HEK293T (cell line): ENCODE data around the gene PCED1B.

ENCODE experiments used
- BHLHE40 ChIP-seq: fragments of 450-650 bp; IDR thresholded peaks from 2 replicates; pipeline ENCODE4 v1.6.1; 2016; ENCODE audit warnings: mild to moderate bottlenecking, moderate library complexity, borderline replicate concordance
- ELF4 ChIP-seq: fragments of 450-650 bp; IDR thresholded peaks from 2 replicates; pipeline ENCODE4 v1.6.1; 2017; ENCODE audit warnings: antibody characterized with exemption
- FOXA1 ChIP-seq: fragments of 450-650 bp; IDR thresholded peaks from 2 replicates; pipeline ENCODE4 v1.6.1; 2016; ENCODE audit warnings: mild to moderate bottlenecking
- FOXK2 ChIP-seq: fragments of 450-650 bp; IDR thresholded peaks from 2 replicates; pipeline ENCODE4 v1.6.1; 2016; ENCODE audit warnings: mild to moderate bottlenecking
- NFRKB ChIP-seq: fragments of 450-650 bp; IDR thresholded peaks from 2 replicates; pipeline ENCODE4 v1.6.1; 2016; ENCODE audit warnings: mild to moderate bottlenecking, moderate library complexity
- SP1 ChIP-seq: fragments of 450-650 bp; IDR thresholded peaks from 2 replicates; pipeline ENCODE4 v1.6.1; 2017

GRCh38 chr12:47102406-47102805, 23.0 kb downstream of the PCED1B start:
- TF ChIP-seq FOXA1 (no peak), BHLHE40 (no peak), NFRKB (no peak), ELF4 (no peak), FOXK2 (no peak), SP1 (no peak)
